OCI-M1 (cell line): ENCODE data around the gene EPHA1.
"Not testable (repeated sequence)": the region's sequence is repeated elsewhere in the genome, so short reads cannot be mapped to it uniquely, and the experiment has no call there.

ENCODE experiments used
- DNase-seq: peaks from one replicate; lab custom pipeline; 2025; lab: John Stamatoyannopoulos, UW

Gene EPHA1

GRCh38 chr7:143431109-143431508 lies 22.5 kb upstream of the EPHA1 start:
- DNase-seq: no peak

- no peak for DNase-seq
Measured at GRCh38 chr7:143429770-143430698, 21.4 kb upstream of the EPHA1 start.

GRCh38 chr7:143426479-143427142 lies 18.0 kb upstream of the EPHA1 start:
- DNase-seq: peak; percentile 59

GRCh38 chr7:143424476-143424875 lies 15.8 kb upstream of the EPHA1 start:
- DNase-seq: not testable (repeated sequence)

DNA sequence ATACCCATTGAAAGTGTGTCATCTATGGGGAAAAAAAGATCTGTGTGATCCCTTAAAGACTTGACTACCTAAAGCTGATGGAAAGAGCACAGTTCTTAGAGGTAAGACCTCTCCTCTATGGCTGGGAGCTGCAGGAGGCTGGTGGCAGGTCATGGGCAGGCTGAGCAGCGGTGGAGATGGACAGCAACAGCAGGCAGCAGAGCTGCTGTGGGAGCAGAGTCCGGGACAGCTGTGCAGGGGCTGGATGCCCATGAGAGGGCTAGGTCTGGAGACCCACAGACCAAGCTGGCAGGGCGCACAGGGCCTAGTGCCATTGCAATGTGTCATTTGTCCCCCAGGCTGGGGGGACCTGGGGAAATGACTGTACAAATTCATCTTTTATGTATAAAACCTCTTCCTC lies 13.4 kb upstream of the EPHA1 start:
- no peak for DNase-seq

DNA sequence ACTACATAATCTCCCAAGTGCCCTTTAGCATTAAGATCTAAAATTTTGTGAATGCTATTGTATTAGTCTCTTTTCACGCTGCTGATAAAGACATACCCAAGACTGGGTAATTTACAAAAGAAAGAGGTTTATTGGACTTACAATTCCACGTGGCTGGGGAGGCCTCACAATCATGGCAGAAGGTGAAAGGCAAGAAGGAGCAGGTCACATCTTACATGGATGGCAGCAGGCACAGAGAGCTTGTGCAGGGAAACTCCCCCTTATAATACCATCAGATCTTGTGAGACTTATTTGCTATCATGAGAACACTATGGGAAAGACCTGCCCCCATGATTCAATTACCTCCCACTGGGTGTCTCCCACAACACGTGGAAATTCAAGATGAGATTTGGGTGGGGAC lies 12.0 kb upstream of the EPHA1 start:
- DNase-seq: not testable (repeated sequence)

DNA sequence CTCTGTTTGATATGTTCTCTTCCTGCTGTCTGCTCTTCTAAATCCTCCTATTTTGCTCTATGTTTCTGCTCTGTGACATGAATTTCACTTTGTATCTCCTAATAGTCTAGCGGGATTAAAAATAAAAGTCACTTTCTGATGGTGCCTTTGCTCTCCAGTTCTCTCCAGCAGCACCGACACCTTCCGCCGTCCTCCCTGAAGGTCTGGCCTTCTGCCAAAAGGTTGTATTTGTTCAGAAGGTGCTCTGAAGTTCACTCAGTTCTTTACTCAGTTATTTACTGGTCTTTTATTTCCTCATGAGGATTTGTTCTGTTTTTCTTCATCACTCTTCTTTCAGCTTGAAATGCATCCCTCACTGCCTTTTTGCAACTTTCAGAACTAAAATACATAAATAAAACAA lies 11.2 kb upstream of the EPHA1 start:
- DNase-seq: no peak

DNA sequence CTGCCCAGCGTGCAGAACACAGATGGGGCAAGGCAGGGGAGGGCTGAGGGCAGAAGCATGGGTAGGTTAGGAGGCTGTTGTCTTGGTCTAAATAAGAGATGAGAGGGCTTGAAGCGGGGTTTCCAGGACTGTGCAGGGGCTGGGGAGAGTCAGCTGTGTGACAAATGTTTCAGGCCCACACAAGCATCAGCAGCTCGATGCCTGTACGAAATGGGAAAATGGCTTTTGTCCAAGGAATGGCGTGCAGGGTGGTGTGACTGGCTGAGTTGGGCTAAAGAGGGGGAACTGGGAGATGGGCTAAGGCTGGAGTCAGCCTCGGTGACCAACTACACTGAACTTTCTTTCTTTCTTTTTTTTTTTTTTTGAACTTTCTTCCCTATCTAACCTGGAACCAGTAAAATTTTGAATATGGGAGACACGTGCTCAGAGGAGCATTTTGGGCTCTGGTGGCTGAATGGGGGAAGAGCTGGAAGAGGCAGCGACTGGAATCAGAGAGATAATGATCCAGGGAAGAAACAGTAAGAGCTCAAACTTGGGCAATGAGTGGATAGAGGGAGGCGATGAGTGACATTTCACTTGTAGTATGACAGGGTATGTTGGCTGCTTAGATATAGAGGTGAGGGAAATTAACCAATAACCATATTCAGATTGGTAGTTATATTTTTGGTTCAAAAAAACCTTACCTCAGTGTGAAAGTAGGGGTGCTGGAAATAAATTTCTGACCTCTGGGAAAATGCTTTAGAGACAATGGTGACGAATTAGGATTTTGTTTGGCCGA lies 10.2 kb upstream of the EPHA1 start:
- no peak for DNase-seq

- no peak for DNase-seq
Measured at GRCh38 chr7:143417734-143418383, 9.2 kb upstream of the EPHA1 start.

DNA sequence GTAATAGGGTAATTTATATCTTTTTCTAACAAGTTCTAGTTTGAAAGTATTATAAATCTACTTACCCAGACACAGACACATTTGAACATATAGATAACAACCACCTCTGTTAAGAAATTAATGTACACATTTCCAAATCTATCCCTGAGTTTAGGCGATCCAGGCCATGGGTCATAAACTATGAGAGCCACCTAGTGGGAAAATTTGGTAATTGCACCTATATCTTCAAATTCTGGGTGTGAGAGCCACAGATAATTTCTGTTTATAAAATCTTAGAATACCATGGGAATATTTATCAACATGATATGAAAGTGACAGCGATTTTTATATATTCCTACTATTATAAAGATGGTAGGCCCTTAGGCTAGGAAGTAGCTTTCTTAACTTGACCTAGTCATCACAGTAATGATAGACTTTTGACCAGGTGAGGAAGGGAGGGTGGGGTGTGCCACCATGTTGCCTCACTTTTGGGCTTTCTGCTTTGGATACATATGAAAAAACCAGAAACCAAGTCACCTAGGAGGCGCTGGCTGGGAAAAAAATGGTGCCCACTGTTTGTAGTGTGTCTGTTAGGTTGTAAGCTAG lies 8.0 kb upstream of the EPHA1 start:
- peak; percentile 55 for DNase-seq

DNA sequence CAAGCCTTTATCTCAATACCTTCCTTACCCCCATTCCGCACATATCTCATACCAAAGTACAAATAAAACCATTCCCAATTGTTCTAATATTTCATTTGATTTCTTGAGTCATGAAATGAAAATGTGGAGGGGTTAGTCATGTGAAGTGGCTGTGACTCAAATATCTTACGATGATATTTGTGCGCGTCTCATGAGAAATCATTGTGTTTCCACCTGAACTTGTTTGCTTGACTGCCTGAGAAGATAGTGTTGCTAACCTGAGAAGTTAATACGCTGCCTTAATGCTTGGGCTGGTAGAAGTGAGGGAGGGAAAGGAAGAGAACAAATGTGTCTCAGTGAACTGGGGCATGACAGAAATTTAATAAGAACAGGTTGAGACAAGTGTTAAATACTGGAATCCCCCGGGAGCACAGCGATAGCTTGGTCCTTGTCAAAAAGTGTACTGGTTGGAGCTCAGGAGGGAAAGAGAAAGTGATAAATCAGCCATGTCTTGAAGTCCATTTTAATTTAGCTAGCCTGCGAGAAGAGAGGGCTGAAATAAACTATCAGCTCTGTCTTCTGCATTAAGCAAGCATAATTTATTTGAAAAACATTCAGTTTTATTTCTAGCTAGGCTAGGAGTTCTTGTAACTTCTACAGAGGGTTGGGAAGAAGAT lies 7.2 kb upstream of the EPHA1 start:
- no peak for DNase-seq

GRCh38 chr7:143415209-143415608 lies 6.6 kb upstream of the EPHA1 start:
- DNase-seq: not testable (repeated sequence)

DNA sequence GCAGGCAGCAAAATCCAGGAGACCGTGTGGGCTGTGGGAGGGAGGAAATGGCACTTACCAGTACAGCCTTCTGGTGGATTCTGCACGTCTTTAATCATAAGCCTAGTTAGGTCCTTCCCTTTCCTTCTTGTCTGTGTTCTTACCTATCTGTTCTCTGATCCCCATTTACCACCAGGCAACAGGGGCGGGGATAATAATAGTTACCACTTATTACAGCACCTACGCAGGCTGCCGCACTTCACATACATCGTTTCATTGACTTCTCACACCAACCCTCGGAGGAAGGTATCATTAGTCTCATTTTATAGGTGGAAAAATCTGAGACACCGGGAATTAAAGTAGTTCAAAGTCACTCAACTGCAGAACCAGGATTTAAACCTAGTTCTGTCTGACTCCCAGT lies 4.5 kb upstream of the EPHA1 start:
- no peak for DNase-seq

- DNase-seq: no peak
Measured at GRCh38 chr7:143411976-143412708, 3.5 kb upstream of the EPHA1 start.

DNA sequence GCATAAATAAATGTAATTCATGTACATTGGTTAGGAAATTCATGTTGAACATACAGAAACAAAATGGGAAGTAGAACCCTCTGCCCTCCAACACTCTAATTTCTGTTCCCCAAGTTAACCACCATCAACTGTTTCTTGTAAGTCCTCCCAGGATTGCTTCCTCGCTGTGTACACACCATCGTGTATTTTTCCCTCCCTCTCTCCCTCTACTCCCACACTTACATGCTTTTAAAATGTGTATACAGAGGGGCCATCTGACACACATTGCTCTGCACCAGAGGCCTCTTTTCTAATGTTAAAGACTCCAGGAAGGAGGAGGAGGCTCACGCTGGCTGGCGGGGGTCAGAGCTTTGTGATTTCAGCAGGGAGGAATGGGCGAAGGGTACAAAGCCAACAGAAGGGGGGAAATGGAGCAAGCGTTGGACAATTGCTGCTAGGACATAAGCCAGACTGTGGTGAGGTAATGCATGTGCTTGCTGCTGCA lies 1.9 kb upstream of the EPHA1 start:
- no peak for DNase-seq

DNA sequence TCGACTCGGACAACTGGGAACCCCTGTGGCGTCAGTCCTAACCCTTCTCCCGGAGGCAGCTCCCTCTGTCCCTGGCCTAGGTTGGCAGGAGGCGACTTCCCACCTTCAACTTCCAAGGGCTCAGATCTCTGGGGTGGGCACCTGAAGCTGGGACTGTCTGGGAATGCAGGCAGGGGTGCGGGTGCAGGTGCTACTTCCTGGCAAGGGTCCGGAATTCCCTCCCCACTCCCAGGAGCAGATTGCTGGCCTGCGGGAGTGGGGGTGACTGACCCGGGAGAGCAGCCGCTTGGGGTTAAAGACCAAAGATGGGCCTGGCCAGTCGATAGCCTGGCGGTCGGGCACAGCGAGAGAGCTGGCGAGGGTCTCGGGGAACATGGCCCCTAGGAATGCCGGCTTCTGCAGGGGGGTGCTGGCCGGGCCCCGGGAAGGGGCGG lies 387 bp downstream of the EPHA1 start:
- no peak for DNase-seq

DNA sequence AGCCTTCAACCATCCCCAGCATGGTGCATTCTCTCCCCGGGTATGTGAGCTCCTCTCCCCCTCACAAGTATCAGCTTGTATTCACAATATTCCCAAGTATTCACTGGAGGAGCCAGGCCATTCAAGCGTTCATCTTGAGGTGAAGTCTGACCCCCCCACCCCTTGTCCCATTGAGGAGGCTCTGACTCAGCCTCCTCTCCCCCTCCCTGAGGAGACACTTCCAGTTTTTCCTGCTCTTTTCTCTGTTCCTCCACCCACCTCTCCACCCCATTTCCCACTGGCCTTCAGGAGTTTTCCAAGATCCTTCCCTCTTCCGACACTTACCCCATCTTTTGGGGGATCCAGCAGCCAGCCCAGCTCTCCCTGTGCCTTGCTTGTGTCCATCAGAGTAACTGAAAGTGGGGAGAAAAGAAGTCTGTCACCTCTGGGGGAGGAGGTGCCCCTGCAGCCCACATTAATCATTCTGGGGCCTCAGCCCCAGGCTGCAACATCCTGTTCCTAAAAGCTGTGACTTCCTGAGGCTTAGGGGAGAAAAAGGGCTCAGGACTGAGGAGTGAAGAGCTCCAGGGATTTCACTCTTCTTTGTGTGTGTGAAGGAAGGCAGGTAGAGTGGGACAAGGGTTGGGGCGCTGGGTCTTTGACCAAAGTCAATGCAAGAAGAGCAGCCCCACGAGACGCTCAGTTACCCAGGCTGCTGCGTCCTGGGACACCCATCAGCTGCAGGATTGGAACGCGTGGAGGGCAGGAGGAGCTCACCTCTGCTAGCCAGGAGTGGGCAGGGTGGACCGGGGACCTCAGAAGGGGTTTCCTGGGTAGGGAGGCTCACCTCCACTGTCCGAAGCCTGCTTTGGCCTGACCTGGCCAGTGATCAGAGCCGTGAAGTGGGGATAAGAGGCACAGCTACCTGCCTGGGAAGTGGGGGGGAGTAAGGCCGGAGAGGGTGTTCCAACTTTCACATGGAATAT lies 1.1 kb downstream of the EPHA1 start:
- DNase-seq: no peak

DNA sequence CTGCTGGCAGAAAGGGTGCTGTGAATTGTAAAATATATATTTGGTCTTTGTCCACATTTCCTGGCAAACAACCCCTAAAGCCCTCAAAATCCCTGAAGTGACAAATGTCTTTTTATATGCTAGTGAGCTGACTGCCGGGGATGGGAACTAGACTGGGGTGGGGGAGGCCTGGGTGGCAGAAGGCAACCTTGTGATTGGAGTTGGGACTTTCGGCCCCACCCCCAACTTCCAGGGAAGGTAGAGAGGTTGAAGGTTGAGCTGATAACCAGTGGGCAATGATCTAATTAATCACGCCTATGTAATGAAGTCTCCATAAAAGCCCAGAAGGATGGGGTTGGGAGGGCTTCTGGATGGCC lies 2.7 kb downstream of the EPHA1 start:
- no peak for DNase-seq
